HEK293T (cell line): ENCODE data around the gene PLXNA2.

Experiments
- BHLHE40 ChIP-seq: fragments of 450-650 bp; IDR thresholded peaks from 2 replicates; pipeline ENCODE4 v1.6.1; 2016; ENCODE audit warnings: mild to moderate bottlenecking, moderate library complexity, borderline replicate concordance
- FOXA1 ChIP-seq: fragments of 450-650 bp; IDR thresholded peaks from 2 replicates; pipeline ENCODE4 v1.6.1; 2016; ENCODE audit warnings: mild to moderate bottlenecking
- SP1 ChIP-seq: fragments of 450-650 bp; IDR thresholded peaks from 2 replicates; pipeline ENCODE4 v1.6.1; 2017
- TARDBP ChIP-seq: fragments of 450-650 bp; IDR thresholded peaks from 2 replicates; pipeline ENCODE4 v1.6.1; 2016

GRCh38 chr1:208030288-208031091 is 213.7 kb downstream of the PLXNA2 start:
- TF ChIP-seq SP1 (no peak), BHLHE40 (no peak), TARDBP (no peak), FOXA1 (no peak)
